ENCODE data around the gene MCOLN3. TPM values are rescaled to one million over a fixed set of nuclear protein-coding genes. Genes with fewer than 3 reads are reported as not detected.

The MCOLN3 gene
- total RNA-seq, 4 donors from 2014 or later: 1.1 to 5.0 (median 3.7) TPM

DNA sequence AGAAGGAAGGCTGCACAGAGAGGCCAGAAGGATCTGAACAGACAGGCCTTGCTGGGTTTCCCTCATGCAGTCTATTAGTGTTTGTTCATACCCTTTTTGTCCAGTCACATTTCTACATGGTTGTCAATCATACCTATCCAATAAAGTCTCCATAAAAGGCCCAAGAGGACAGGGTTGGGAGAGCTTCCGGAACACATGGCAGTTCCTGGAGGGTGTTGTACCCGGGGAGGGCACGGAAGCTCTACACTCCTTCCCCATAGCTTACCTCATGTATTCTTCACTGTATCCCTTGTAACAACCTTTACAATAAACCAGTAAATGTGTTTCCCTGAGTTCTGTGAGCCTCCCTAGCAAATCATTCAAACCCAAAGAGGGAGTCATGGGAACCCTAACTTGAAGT lies 79.4 kb downstream of the MCOLN3 start:
- TF ChIP-seq, protein P1, sequence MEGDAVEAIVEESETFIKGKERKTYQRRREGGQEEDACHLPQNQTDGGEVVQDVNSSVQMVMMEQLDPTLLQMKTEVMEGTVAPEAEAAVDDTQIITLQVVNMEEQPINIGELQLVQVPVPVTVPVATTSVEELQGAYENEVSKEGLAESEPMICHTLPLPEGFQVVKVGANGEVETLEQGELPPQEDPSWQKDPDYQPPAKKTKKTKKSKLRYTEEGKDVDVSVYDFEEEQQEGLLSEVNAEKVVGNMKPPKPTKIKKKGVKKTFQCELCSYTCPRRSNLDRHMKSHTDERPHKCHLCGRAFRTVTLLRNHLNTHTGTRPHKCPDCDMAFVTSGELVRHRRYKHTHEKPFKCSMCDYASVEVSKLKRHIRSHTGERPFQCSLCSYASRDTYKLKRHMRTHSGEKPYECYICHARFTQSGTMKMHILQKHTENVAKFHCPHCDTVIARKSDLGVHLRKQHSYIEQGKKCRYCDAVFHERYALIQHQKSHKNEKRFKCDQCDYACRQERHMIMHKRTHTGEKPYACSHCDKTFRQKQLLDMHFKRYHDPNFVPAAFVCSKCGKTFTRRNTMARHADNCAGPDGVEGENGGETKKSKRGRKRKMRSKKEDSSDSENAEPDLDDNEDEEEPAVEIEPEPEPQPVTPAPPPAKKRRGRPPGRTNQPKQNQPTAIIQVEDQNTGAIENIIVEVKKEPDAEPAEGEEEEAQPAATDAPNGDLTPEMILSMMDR (IDR thresholded peaks at IDR 0.05): no peak
- no peak for TF ChIP-seq POLR2A (IDR thresholded peaks at IDR 0.05)
- DNase-seq (ENCODE audit: low spot score in 2 of 2): no peak
- 95 to 98% methylated on average over 3 of the region's 3 CpGs for WGBS, 2 donors
- H3K4me3 ChIP-seq (ENCODE audit: low read depth, poor library complexity, severe bottlenecking): no peak overlapping the region
- intact Hi-C loops (cut with DNase I; ENCODE audit: low total_unique reads): no loop called here

DNA sequence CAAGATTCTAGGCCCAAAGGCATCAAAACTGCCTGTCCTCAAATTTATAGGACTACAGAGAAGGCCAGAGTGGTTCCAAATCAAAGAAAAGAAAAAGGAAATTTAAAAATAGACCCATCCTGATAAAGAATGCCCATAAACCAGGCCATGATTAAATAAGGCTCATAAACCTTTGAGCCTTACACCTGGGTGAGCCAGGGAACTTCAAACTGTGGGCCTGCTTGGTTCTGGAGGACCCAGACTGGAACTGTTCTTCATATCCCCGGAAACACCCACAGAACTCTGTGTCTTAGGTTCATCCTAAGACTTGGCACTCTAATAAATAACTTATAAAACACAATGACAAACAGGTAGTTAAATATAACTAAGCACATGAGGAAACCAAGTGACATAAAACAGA lies 80.2 kb downstream of the MCOLN3 start:
- intact Hi-C loops (cut with DNase I; ENCODE audit: low total_unique reads): no loop called here
- WGBS, 2 donors: 92 to 97% methylated on average over 1 of the region's 1 CpG
- no peak overlapping the region for H3K4me3 ChIP-seq (ENCODE audit: low read depth, poor library complexity, severe bottlenecking)
- TF ChIP-seq, protein P1 (IDR thresholded peaks at IDR 0.05): no peak
- no peak for TF ChIP-seq POLR2A (IDR thresholded peaks at IDR 0.05)
- DNase-seq (ENCODE audit: low spot score in 2 of 2): no peak

Other genes with a start within 250 kb of the MCOLN3 start
- gene LPAR3, start 155.3 kb downstream of the MCOLN3 start, total RNA-seq: 10 to 100 TPM; 13.0 to 19.0 (median 14.5) TPM
- gene MCOLN2, start 51.4 kb downstream of the MCOLN3 start, total RNA-seq: 1 to 10 TPM in 3 of 4 donors, under 1 TPM in 1; 0.44 to 1.9 (median 1.5) TPM
- 10 to 100 TPM in 2 of 4 donors, 1 to 10 TPM in 2; 8.6 to 12.5 (median 10.4) TPM for gene SYDE2, start 152.5 kb upstream of the MCOLN3 start, total RNA-seq
- 10 to 100 TPM; 12.4 to 27.0 (median 20.5) TPM for gene C1orf52, start 211.2 kb upstream of the MCOLN3 start, total RNA-seq
- 10 to 100 TPM; 17.8 to 34.4 (median 22.2) TPM for gene BCL10, start 228.1 kb upstream of the MCOLN3 start, total RNA-seq